GM21367 (cell line): ENCODE data around the gene SDK1.

Experiments used
- ATAC-seq: cut with Tn5 transposase; IDR thresholded peaks from one replicate; pipeline ENCODE4 v1.9.1; 2021; ENCODE audit not compliant: unreplicated experiment

The SDK1 gene

GRCh38 chr7:3965794-3966395 is 664.8 kb downstream of the SDK1 start:
- ATAC-seq = no peak

DNA sequence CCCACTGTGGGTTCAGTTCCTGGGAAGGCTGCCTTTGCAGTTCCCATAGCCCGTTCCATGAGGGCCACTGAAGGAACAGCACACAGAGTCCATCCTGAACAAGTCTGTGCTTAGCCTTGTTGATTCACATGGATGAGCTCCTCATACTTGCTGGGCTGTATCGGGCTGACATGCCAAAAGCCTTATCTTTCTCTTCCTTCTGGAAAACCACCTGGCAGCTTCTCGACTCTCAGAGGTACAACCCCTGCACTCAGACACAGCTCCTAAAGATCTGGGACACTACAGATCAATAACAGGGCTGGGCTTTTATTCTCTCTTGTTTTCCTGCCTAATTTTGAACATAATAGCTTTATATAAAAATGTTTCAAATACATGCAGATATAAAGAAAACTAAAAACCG is 667.2 kb downstream of the SDK1 start:
- no peak for ATAC-seq

GRCh38 chr7:3969286-3969685 is 668.2 kb downstream of the SDK1 start:
- no peak for ATAC-seq

GRCh38 chr7:3971323-3971722 is 670.3 kb downstream of the SDK1 start:
- no peak for ATAC-seq

DNA sequence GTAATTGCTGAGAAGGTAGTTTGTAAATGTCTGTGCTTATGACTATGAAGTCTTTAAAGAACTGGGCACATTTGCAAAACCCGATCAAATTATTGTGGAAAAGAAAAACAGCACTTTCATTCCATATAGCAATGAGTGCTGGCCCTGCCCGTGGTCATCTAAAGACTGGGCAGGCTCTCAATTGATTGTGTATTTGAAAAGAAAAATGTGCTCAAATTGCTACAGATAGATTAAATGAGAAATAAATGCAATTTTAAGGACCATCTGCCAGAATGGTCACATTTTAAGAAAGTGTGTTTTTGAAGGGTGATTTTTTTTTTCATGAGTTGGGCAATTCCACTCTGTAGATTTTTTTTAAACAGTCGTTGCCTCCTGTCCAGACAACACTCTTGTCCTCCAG is 672.2 kb downstream of the SDK1 start:
- ATAC-seq = no peak

- ATAC-seq = no peak
Observed at GRCh38 chr7:3974329-3974728, 673.3 kb downstream of the SDK1 start.

- no peak for ATAC-seq
Observed at GRCh38 chr7:3975371-3975770, 674.3 kb downstream of the SDK1 start.

- ATAC-seq = no peak
Observed at GRCh38 chr7:3977391-3977790, 676.3 kb downstream of the SDK1 start.

DNA sequence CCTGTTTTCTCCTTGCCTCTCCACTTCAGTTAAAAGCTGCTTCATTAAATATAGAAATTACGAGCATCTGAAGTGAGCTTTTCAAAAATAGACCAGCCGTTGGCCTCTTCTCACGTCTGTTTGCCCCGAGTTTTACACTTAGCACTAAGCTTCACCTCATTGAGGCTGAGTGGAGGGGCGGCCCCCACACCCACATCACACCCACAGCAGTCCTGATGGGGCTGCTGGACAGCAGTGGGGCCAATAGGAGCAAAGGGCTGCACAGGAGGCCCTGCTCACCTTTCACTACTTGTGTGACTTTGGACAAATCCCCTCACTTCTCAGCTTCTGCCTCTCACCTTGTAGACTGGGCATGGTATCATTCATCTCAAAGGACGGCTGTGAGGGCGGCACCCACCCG is 677.8 kb downstream of the SDK1 start:
- no peak for ATAC-seq

GRCh38 chr7:3979611-3980299 is 678.7 kb downstream of the SDK1 start:
- no peak for ATAC-seq

DNA sequence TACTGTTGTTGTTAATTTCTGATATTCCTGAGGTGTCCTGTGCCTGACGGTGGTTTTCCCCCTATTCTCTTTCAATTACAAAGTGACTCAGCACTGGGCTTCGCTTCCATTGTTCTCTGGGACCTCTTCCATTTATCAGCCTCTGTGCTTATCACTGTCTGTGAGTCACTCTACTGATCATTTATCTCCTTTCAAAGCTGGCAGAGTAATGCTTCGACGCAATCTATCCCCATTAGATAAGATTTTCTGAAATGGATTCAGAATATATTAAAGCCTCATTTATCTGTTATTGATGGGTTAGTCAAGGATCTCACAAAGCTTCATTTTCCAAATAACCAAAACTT is 679.2 kb downstream of the SDK1 start:
- ATAC-seq = no peak

DNA sequence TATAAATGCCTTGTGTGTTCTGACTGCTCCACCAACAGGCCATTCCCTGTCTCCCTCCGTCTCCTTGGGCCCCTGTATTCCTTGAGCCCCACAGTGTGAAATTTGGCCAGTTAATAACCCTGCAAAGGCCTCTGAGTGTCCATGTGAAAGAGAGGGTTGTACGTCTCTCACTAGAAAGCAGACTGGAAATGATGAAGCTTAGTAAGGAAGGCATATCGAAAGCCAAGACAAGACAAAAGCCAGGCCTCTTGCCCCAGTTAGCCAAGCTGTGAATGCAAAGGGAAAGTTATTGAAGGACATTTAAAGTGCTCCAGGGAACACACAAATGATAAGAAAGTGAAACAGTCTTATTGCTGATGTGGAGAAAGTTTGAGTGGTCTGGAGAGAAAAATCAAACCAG is 680.2 kb downstream of the SDK1 start:
- no peak for ATAC-seq

DNA sequence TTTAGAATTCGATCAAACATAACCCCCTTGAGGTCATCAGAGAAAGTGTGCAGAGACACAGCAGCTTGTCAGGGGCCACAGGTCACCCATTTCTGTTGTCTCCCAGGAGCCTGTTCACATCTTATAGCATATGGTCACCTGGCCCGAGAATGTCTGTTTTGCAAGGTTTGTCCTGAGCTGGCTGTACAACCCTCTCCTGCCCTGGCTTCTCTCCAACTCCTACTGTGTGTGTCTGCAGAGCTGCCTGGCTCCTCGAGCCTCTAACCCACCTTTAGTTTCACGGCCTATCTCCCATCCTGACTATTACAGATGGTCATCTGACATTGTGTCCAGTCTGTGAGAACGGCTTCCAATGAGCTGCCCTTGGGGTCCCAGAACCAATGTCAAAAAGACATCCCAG is 683.4 kb downstream of the SDK1 start:
- no peak for ATAC-seq

GRCh38 chr7:3986927-3987326 is 685.9 kb downstream of the SDK1 start:
- no peak for ATAC-seq

DNA sequence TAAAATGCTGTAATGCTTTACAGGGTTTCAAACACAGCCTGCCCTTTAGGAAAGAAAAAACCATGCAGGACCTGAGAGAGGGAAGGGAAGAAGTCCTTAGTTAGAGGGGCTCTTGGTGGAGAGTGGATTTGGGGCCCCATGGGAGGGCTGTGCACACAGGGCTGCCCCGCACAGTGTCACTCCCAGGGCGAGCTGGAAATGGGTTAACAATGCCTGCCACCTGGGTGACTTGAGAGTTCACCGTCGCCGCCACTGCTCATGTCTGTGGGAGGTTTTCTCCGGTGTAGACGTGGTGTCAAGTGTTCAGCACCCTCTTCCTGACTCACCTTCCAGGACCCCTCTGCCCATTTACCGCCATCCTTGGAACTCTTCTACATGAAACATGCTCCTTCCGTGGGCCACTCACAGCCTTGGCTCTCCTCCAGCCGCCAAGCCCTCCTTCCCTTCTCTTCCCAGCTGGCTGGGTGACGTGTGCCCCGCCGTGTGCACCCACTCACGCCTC is 686.4 kb downstream of the SDK1 start:
- no peak for ATAC-seq

DNA sequence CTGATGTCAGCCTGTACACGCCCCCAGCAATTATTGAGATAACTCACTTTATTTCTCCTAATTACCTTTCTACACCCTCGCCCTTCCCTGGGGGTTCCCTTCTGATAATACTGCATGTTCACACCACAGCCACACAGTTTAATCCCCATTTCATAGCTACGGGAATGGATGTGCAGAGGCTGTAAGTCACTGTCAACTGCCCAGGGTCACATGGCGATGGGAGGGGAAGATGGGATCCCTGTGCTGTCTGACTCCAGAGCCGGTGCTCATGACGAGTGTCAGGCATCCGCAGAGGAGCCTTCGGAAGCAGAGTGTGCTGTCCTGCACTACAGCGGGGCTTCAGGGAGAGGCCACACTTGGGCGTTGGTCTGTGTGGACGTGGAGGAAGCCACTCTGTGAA is 688.7 kb downstream of the SDK1 start:
- no peak for ATAC-seq

DNA sequence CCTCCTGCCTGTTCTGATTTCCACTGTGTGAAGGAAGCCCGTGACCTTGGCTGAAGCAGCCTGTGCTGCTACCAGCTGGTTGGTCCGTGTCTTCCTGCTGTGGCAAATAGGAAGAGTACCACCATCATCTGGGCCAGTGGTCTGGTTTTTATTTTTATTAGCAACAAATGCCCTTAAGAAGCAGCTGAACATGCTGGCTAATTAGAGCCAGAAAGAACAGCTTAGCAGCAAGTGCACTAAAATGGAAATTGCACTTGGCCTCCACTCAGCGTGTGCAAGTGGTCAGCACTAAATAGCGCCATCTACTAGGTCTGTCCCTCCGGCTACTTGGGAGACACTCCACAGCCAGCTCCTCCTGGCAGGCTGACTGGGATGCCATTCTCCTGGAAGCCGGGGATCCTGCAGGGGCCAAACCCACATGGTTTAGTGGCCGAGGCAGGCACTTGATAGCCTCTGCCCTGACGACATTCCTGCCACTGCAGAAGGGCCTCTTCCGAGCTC is 690.7 kb downstream of the SDK1 start:
- no peak for ATAC-seq

DNA sequence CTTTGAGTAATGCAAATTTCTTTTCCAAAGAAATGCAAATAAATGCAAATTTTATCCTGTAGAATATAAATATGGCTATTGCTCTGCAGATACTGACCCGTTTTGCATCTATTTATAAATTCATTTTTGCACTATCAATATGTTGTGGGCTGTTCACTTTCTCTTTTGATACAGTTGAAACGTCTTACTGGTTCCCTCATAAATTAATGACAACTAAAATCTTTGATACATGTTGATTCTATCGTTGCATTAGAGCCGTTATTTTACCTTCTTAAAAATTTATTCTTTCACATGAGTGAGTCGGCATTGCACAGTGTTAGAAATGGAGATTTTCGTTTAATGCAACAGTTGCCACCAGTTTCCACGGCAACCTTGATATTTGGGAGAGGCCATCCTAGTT is 691.8 kb downstream of the SDK1 start:
- no peak for ATAC-seq

GRCh38 chr7:3994764-3995163 is 693.7 kb downstream of the SDK1 start:
- ATAC-seq = no peak

GRCh38 chr7:3995187-3995586 is 694.1 kb downstream of the SDK1 start:
- no peak for ATAC-seq

GRCh38 chr7:3998060-3998459 is 697.0 kb downstream of the SDK1 start:
- no peak for ATAC-seq

DNA sequence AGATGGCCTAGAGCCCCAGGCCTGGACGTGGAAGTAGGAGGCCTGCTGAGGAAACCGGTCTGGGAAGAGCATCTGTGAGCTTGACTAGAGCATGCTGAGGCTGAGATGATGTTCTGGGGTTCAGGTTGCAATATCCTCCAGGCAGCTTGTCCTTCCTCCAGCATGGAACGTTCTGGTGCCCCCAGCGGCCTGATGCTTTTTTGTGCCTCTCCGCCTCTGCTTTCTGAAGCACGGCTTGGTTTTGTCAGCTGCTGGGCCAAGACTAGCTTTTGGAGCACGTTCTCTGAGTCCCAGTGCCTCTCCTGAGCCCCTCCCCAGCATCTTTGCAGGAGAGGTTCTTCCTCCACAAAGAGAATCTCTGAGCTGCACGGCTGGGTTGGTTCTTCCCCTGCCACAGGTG is 699.1 kb downstream of the SDK1 start:
- no peak for ATAC-seq

DNA sequence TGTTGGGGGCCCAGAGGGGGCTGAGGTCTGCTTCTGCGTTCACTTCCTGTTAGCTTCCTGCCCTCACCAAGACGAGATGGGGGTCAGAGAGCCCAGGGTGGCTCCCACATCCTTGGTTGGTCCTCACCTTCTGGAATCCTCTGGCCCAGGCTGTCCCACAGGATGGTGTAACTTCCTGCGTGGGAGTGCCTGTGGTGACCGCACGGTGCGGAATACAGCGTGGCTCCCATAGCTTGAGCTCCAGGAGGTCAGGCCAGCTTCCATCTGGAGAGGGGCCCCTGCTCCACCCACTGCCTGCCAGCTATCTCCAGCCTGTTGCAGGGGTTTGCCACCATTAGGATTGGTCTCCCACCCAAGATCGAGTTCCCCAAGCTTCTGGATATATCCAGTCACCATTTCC is 699.9 kb downstream of the SDK1 start:
- ATAC-seq = no peak
